Adrenal gland (tissue), 12 donors: ENCODE results near the gene ZSWIM5. TPM values are rescaled to one million over a fixed set of nuclear protein-coding genes. Genes with fewer than 3 reads are reported as not detected.
A peak's percentile ranks its signal among the peaks of the same experiment; 100 is the strongest.

Source experiments
- DNase-seq, 7 donors: peaks; one replicate each; pipeline ENCODE4 v3.0.0-alpha.2; 2019 to 2020
- H3K27ac ChIP-seq, 5 donors: fragments of 200-600 bp; sonication (generic) in 4 of 5; 1 replicate in 3 of 5; 2 replicates in 2 of 5; pipeline versions ENCODE4 v1.5.1 to v1.8.0; 2016 to 2020; ENCODE audit warnings: mild to moderate bottlenecking in 1 of 5
- H3K27me3 ChIP-seq: fragments of 200-600 bp; 2 replicates; pipeline ENCODE4 v1.8.0; 2021
- H3K36me3 ChIP-seq, 2 donors: fragments of 200-600 bp; replicated peaks in 1 of 2; 1 replicate in 1 of 2; 2 replicates in 1 of 2; pipeline versions ENCODE4 v1.5.1 to v1.8.0; 2018 to 2022
- H3K4me1 ChIP-seq, 2 donors: fragments of 200-600 bp; replicated peaks in 1 of 2; 1 replicate in 1 of 2; 2 replicates in 1 of 2; pipeline versions ENCODE4 v1.5.1 to v1.8.0; 2018 to 2021
- H3K4me3 ChIP-seq, 4 donors: fragments of 200-600 bp; sonication (generic) in 3 of 4; one replicate each; pipeline ENCODE4 v1.5.1; 2016 to 2018
- H3K9me3 ChIP-seq, 3 donors: fragments of 200-600 bp; sonication (generic) in 1 of 3; replicated peaks in 1 of 3; 1 replicate in 2 of 3; 2 replicates in 1 of 3; pipeline versions ENCODE4 v1.5.1 to v1.8.0; 2016 to 2021
- CTCF ChIP-seq, 6 experiments: fragments of 450-650 bp in 4 of 6; fragments of 200-600 bp in 2 of 6; sonication (generic) in 1 of 6; IDR thresholded peaks; 1 replicate in 5 of 6; 2 replicates in 1 of 6; pipeline versions ENCODE4 v1.5.1 to v1.8.0; 2016 to 2021; ENCODE audit warnings: antibody characterized with exemption in 6 of 6, mild to moderate bottlenecking in 2 of 6, moderate library complexity in 1 of 6
- POLR2A ChIP-seq, 2 donors: fragments of 450-650 bp; IDR thresholded peaks; one replicate each; pipeline ENCODE4 v1.6.1; 2017; ENCODE audit warnings: antibody characterized with exemption in 2 of 2, mild to moderate bottlenecking in 2 of 2, moderate library complexity in 1 of 2
- WGBS, 4 donors: extraction: QIAGEN DNeasy Blood & Tissue Kit in 2 of 4; methylation state at CpG; one replicate each; pipeline versions ENCODE4 v1.1.5 to v1.1.7; 2013 to 2017; 5-methylcytosine and 5-hydroxymethylcytosine counted together
- intact Hi-C, 2 donors: fragments of 100-400 bp; cut with DNase I; formaldehyde crosslinking; loops; one replicate each; pipeline versions ENCODE4 v1.14.1 to v1.15.0; 2022 to 2023
- polyA plus RNA-seq, 3 donors: library from polyadenylated mRNA; stranded (reverse); fragments of 200-250 nt in 2 of 3; fragments of 350-450 nt in 1 of 3; fragmentation: Illumina TruSeq in 1 of 3; extraction: RNeasy Lipid Tissue Mini Kit (QIAGEN cat#74804) in 1 of 3; gene quantifications; one replicate each; pipeline ENCODE4 v1.2.3, GENCODE V29; 2013 to 2014
- total RNA-seq, 9 donors: library from RNA; depleted of rRNA in 4 of 9; stranded (reverse); fragments of >200 nt in 4 of 9; fragments of 120-200 nt in 1 of 9; fragmentation: NEBNext Ultra II Directional in 1 of 9; extraction: Animal tissue kit (Norgen Biotek cat#: 25700) in 1 of 9; gene quantifications; one replicate each; pipeline versions ENCODE4 v1.1.0 to v1.2.4, GENCODE V29; 2013 to 2023
- donor health status: healthy with polysubstance abuse.
- donor health status: Bipolar disorder and iron deficiency.
- donor health status: DM: yes; HTN: yes; CAD: no.
- donor health status: DM: no; HTN: no; CAD: no.
- donor health status: DM: no; HTN: no; CAD: no.
- donor health status: DM: yes; HTN: yes; CAD: no.

Gene ZSWIM5
- total and polyA plus RNA-seq, 12 donors = 5.0 to 34.0 (median 18.7) TPM

GRCh38 chr1:45023663-45024062 is 182.7 kb downstream of the ZSWIM5 start:
- Histone ChIP-seq H3K36me3 (no peaks in the 10 kb centered on the region), H3K27ac (no peak overlapping the region), H3K27me3 (no peaks in the 10 kb centered on the region), H3K4me3 (no peak overlapping the region), H3K9me3 (no peaks in the 10 kb centered on the region), H3K4me1 (no peaks in the 10 kb centered on the region)
- no peak for TF ChIP-seq CTCF (IDR thresholded peaks at IDR 0.05)
- TF ChIP-seq POLR2A (IDR thresholded peaks at IDR 0.05) = no peak
- WGBS, 4 donors = 94 to 100% (median 96%) methylated on average over 1 of the region's 1 CpG
- intact Hi-C loops = loop anchor here in 1 of 2 donors (5.0 kb wide), 1 partner anchor 184 kb away; the partner anchor contains the start of gene ZSWIM5
- DNase-seq = no peak

- intact Hi-C loops = loop anchor here (5.0 to 10.0 kb wide), 2 partner anchors 279 to 476 kb away; partner anchors contain the start of gene TESK2 (in 1 of the 2)
- Histone ChIP-seq H3K4me1 (peaks cover 5 to 16% of the 10 kb centered on the region in 2 donors), H3K27me3 (no peaks in the 10 kb centered on the region), H3K36me3 (peaks cover 0 to 9% of the 10 kb centered on the region in 2 donors), H3K27ac (peak overlapping the region in 1 of 5 donors; percentile 14), H3K9me3 (no peaks in the 10 kb centered on the region), H3K4me3 (no peak overlapping the region)
- peak; percentile 56 to 91 (median 73) for DNase-seq
- WGBS, 4 donors = 54 to 65% (median 58%) methylated on average over 7 to 16 of the region's 16 CpGs
- TF ChIP-seq CTCF (IDR thresholded peaks at IDR 0.05) (peak; percentile 52 to 87 (median 75)), POLR2A (IDR thresholded peaks at IDR 0.05) (no peak)
Measured at GRCh38 chr1:45018599-45019230, 187.7 kb downstream of the ZSWIM5 start.

- no peaks in the 10 kb centered on the region for H3K9me3 ChIP-seq
- peaks cover 22 to 27% of the 10 kb centered on the region in 2 donors for H3K4me1 ChIP-seq
- H3K27ac ChIP-seq = no peak overlapping the region
- peaks cover 0 to 10% of the 10 kb centered on the region in 2 donors for H3K36me3 ChIP-seq
- TF ChIP-seq POLR2A (IDR thresholded peaks at IDR 0.05) = no peak
- no peak for TF ChIP-seq CTCF (IDR thresholded peaks at IDR 0.05)
- intact Hi-C loops = loop anchor here (5.0 to 10.0 kb wide), 2 partner anchors 281 to 478 kb away; partner anchors contain the start of gene TESK2 (in 1 of the 2)
- DNase-seq = peak in 1 of 7 donors; percentile 8
- no peaks in the 10 kb centered on the region for H3K27me3 ChIP-seq
- no peak overlapping the region for H3K4me3 ChIP-seq
- 73 to 83% (median 76%) methylated on average over 6 of the region's 6 CpGs for WGBS, 4 donors
Measured at GRCh38 chr1:45016767-45017166, 189.6 kb downstream of the ZSWIM5 start.

GRCh38 chr1:45016090-45016697 is 190.2 kb downstream of the ZSWIM5 start:
- peaks cover 28 to 33% of the 10 kb centered on the region in 2 donors for H3K4me1 ChIP-seq
- H3K9me3 ChIP-seq = no peaks in the 10 kb centered on the region
- DNase-seq = peak in 1 of 7 donors; percentile 7
- no peaks in the 10 kb centered on the region for H3K27me3 ChIP-seq
- H3K36me3 ChIP-seq = peaks cover 0 to 10% of the 10 kb centered on the region in 2 donors
- TF ChIP-seq CTCF (IDR thresholded peaks at IDR 0.05) (no peak), POLR2A (IDR thresholded peaks at IDR 0.05) (no peak)
- 73 to 88% (median 83%) methylated on average over 2 of the region's 2 CpGs for WGBS, 4 donors
- no peak overlapping the region for H3K27ac ChIP-seq
- intact Hi-C loops = loop anchor here (5.0 to 10.0 kb wide), 2 partner anchors 281 to 479 kb away; partner anchors contain the start of gene TESK2 (in 1 of the 2)
- H3K4me3 ChIP-seq = no peak overlapping the region
